ENCODE results near the gene REEP1. TPM values are rescaled to one million over a fixed set of nuclear protein-coding genes. Genes with fewer than 3 reads are reported as not detected.

REEP1 gene
- total RNA-seq, 6 donors from 2014 or later: 4.1 to 10.4 (median 7.5) TPM

DNA sequence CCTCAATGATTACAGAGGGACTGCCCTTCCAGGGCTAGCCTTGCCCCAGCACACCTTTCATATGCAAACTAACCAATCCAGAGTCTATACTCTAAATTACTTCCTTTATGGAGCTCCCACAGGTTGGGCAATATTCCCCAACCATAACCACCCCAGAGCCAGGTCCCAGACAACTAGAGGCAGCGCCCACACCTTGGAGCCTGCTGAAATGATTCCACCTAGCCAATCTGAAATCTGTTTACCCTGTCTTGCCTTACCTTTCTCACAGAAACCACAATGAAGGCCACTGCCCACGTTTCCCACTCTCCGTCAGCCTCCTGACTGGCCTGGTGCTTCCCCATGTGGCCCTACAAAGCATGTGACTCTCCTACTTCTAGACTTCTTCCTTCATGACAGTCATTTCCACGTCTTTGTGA is 62.0 kb downstream of the REEP1 start:
- WGBS, 2 donors: 81 to 85% methylated on average over 4 of the region's 4 CpGs
- Histone ChIP-seq H3K4me1 (no peaks in the 10 kb centered on the region), H3K36me3 (no peaks in the 10 kb centered on the region), H3K27ac (no peak overlapping the region), H3K9me3 (peaks cover 9 to 22% (median 18%) of the 10 kb centered on the region in 4 donors), H3K27me3 (no peaks in the 10 kb centered on the region), H3K4me3 (no peak overlapping the region)
- TF ChIP-seq, protein P1, sequence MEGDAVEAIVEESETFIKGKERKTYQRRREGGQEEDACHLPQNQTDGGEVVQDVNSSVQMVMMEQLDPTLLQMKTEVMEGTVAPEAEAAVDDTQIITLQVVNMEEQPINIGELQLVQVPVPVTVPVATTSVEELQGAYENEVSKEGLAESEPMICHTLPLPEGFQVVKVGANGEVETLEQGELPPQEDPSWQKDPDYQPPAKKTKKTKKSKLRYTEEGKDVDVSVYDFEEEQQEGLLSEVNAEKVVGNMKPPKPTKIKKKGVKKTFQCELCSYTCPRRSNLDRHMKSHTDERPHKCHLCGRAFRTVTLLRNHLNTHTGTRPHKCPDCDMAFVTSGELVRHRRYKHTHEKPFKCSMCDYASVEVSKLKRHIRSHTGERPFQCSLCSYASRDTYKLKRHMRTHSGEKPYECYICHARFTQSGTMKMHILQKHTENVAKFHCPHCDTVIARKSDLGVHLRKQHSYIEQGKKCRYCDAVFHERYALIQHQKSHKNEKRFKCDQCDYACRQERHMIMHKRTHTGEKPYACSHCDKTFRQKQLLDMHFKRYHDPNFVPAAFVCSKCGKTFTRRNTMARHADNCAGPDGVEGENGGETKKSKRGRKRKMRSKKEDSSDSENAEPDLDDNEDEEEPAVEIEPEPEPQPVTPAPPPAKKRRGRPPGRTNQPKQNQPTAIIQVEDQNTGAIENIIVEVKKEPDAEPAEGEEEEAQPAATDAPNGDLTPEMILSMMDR (IDR thresholded peaks at IDR 0.05): no peak
- no peak for TF ChIP-seq POLR2AphosphoS5 (IDR thresholded peaks at IDR 0.05)
- ATAC-seq (ENCODE audit: low FRiP score in 2 of 2) (no peak), DNase-seq (no peak)

DNA sequence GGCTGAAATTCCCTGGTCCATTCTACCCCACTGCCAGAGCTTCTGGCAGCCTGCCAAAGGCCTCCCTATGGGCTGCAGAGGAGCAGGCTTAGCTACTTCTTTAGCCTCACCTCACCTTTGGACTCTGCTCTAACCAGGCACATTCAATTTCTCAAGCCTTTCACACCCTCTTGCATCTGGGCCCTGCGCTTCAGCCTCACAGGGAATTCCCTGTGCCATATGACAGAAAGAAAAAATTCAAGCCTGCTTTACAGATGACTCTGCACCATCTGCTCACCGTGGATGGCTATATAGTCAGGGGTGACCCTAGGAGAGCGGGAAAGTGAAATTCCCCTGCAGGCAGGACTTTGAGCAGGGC is 62.5 kb downstream of the REEP1 start:
- DNase-seq: no peak
- 86 to 89% methylated on average over 3 of the region's 3 CpGs for WGBS, 2 donors
- Histone ChIP-seq H3K36me3 (no peaks in the 10 kb centered on the region), H3K27ac (no peak overlapping the region), H3K4me1 (no peaks in the 10 kb centered on the region), H3K4me3 (no peak overlapping the region), H3K9me3 (peaks cover 9 to 23% (median 22%) of the 10 kb centered on the region in 4 donors), H3K27me3 (no peaks in the 10 kb centered on the region)
- TF ChIP-seq EP300 (IDR thresholded peaks at IDR 0.05): no peak
- no peak for TF ChIP-seq POLR2AphosphoS5 (IDR thresholded peaks at IDR 0.05)
- no peak for TF ChIP-seq POLR2A (IDR thresholded peaks at IDR 0.05)
- TF ChIP-seq, protein P1 (IDR thresholded peaks at IDR 0.05): no peak
- ATAC-seq (ENCODE audit: low FRiP score in 2 of 2): no peak

DNA sequence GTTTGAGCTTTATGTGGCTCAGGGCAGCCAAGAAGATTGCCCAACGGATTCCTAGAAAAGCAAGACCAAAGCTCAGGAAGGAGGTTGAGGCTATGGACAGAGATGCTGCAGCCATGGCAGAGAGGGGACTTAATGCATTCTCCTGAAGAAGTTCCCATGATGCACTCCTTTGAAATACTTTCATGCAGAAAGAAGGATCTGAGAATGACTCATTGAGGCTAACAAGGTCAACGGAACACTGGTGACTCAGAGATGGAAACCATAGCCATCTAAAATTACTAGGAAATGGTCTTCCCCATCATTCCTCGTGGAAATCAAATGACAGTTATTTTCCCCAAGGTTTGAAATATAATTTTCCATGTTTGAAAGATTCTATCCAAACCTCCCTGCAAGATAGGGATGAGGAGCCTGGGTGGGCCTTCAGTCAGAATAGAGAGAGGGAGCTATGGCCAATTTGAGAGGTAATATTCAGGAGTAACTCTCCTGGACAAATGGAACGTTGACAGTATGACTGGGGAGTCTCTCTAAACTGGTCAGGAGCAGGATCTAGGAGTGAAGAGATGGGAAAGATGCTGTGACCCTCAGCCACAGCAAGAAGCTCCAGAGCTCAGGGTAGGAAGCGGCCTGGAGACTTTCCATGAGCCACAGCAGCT is 63.0 kb downstream of the REEP1 start:
- Histone ChIP-seq H3K9me3 (peaks cover 9 to 24% (median 22%) of the 10 kb centered on the region in 4 donors), H3K27ac (no peak overlapping the region), H3K27me3 (no peaks in the 10 kb centered on the region), H3K4me3 (no peak overlapping the region), H3K36me3 (no peaks in the 10 kb centered on the region), H3K4me1 (no peaks in the 10 kb centered on the region)
- WGBS, 2 donors: 67 to 76% methylated on average over 5 of the region's 5 CpGs
- ATAC-seq (ENCODE audit: low FRiP score in 2 of 2): no peak
- no peak for DNase-seq
- TF ChIP-seq EP300 (IDR thresholded peaks at IDR 0.05) (no peak), POLR2AphosphoS5 (IDR thresholded peaks at IDR 0.05) (no peak), POLR2A (IDR thresholded peaks at IDR 0.05) (no peak)
- TF ChIP-seq, protein P1 (IDR thresholded peaks at IDR 0.05): no peak

- DNase-seq (no peak), ATAC-seq (ENCODE audit: low FRiP score in 2 of 2) (no peak)
- Histone ChIP-seq H3K27me3 (no peaks in the 10 kb centered on the region), H3K4me1 (no peaks in the 10 kb centered on the region), H3K27ac (no peak overlapping the region), H3K4me3 (no peak overlapping the region), H3K36me3 (no peaks in the 10 kb centered on the region), H3K9me3 (peaks cover 9 to 24% (median 22%) of the 10 kb centered on the region in 4 donors)
- 95 to 97% methylated on average over 2 of the region's 2 CpGs for WGBS, 2 donors
- TF ChIP-seq POLR2A (IDR thresholded peaks at IDR 0.05) (no peak), EP300 (IDR thresholded peaks at IDR 0.05) (no peak), POLR2AphosphoS5 (IDR thresholded peaks at IDR 0.05) (no peak)
- TF ChIP-seq, protein P1 (IDR thresholded peaks at IDR 0.05): no peak
Observed at GRCh38 chr2:86272111-86272510, 65.3 kb downstream of the REEP1 start.

DNA sequence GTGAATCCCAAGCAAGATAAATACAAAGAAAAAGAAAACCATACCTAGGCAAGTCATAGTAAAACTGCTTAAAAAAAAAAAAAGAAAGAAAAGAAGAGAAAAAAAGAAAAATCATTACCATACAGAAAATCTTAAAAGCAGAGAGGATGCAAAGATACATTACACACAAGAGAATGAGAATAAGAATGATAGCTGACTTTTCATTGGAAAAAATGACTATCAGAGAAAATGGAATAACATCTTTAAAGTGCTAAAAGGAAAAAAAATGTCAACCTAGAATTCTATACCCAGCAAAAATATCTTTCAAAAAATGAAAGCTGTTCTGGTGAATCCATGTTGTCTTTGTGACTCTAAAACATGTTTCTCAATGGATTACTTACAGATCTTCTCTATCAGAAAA is 66.2 kb downstream of the REEP1 start:
- Histone ChIP-seq H3K9me3 (peaks cover 9 to 24% (median 22%) of the 10 kb centered on the region in 4 donors), H3K4me3 (no peak overlapping the region), H3K36me3 (no peaks in the 10 kb centered on the region), H3K27me3 (no peaks in the 10 kb centered on the region), H3K4me1 (no peaks in the 10 kb centered on the region), H3K27ac (no peak overlapping the region)
- no peak for DNase-seq
- TF ChIP-seq, protein P1 (IDR thresholded peaks at IDR 0.05): no peak
- TF ChIP-seq POLR2A (IDR thresholded peaks at IDR 0.05): no peak
- TF ChIP-seq POLR2AphosphoS5 (IDR thresholded peaks at IDR 0.05): no peak
- ATAC-seq (ENCODE audit: low FRiP score in 2 of 2): no peak
